Measurements from ENCODE around the gene FUS. TPM values are rescaled to one million over a fixed set of nuclear protein-coding genes. Genes with fewer than 3 reads are reported as not detected.

The FUS gene
- total RNA-seq, 3 donors from 2014 or later (not counting 1 experiment from before 2014, with no cell fraction given), result 872 to 934 (median 918) TPM

DNA sequence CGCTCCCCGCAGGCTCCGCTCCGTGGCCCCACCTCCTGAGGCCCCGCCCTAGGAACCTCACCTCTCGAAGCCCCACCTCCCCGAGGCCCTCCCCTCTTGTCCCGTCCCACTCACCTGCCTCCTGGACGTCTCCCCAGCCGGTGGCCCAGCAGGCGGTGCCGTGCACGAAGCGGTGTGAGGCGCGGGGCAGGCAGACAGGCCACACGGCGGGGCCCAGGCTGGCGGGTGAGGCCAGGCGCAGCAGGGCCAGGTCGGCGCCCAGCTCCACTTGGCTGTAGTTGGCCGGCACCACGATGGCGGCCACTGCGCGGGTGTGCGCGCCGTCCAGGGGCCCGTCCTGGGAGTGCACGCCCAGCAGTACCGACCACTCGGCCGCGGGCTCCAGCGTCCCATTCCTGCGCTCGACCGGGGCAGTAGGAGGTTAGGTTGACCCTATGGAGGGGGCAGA, 31.6 kb upstream of the FUS start:
- ATAC-seq (no peak), DNase-seq (no peak)
- no peaks in the 10 kb centered on the region for H3K27me3 ChIP-seq (ENCODE audit: control insufficient read depth, insufficient read depth, low read length)
- Mint-ChIP-seq H3K4me1 (peaks cover 9 to 15% of the 10 kb centered on the region in 2 donors), H3K9me3 (no peaks in the 10 kb centered on the region), H3K27ac (no peak overlapping the region), H3K27me3 (ENCODE audit: low read depth in 2 of 2) (peaks cover 0 to 7% of the 10 kb centered on the region in 2 donors), H3K4me3 (no peak overlapping the region), H3K36me3 (no peaks in the 10 kb centered on the region)
- WGBS (ENCODE audit: insufficient coverage), result 70% methylated on average over 40 of the region's 40 CpGs
- TF ChIP-seq, protein P1, sequence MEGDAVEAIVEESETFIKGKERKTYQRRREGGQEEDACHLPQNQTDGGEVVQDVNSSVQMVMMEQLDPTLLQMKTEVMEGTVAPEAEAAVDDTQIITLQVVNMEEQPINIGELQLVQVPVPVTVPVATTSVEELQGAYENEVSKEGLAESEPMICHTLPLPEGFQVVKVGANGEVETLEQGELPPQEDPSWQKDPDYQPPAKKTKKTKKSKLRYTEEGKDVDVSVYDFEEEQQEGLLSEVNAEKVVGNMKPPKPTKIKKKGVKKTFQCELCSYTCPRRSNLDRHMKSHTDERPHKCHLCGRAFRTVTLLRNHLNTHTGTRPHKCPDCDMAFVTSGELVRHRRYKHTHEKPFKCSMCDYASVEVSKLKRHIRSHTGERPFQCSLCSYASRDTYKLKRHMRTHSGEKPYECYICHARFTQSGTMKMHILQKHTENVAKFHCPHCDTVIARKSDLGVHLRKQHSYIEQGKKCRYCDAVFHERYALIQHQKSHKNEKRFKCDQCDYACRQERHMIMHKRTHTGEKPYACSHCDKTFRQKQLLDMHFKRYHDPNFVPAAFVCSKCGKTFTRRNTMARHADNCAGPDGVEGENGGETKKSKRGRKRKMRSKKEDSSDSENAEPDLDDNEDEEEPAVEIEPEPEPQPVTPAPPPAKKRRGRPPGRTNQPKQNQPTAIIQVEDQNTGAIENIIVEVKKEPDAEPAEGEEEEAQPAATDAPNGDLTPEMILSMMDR (IDR thresholded peaks at IDR 0.05), result no peak
- no peak overlapping the region for H3K27ac ChIP-seq (ENCODE audit: low read length)
- H3K4me3 ChIP-seq (ENCODE audit: low read length), result no peak overlapping the region
- peaks cover 25% of the 10 kb centered on the region for H3K4me1 ChIP-seq (ENCODE audit: control insufficient read depth, insufficient read depth, low read length)
- H3K9me3 ChIP-seq (ENCODE audit: control insufficient read depth, insufficient read depth, low read length), result no peaks in the 10 kb centered on the region
- intact Hi-C loops (cut with micrococcal nuclease), result no loop called here
- H3K36me3 ChIP-seq (ENCODE audit: control insufficient read depth, insufficient read depth, low read length), result no peaks in the 10 kb centered on the region

DNA sequence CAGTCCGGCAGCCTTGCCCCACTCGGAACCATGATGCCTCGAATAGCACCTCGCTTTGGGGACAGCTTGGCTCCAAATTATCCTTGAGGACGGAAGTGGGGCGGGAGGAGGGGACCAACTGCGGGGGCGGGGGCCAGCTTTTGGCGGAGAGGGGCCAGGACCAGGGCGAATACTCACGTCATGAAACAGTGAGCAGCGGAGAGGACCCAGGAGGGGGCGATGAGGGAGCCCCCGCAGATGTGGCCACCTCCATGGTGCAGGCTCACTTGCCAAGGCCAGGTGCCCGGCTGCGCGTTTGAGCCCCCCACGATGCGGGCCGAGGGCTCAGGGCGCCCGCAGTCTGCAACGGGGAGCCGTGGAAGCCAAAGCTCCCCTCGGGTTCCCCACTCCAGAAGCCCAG, 31.0 kb upstream of the FUS start:
- H3K4me1 ChIP-seq (ENCODE audit: control insufficient read depth, insufficient read depth, low read length), result peaks cover 20% of the 10 kb centered on the region
- Mint-ChIP-seq H3K9me3 (no peaks in the 10 kb centered on the region), H3K4me3 (no peak overlapping the region), H3K4me1 (peaks cover 3 to 9% of the 10 kb centered on the region in 2 donors), H3K36me3 (no peaks in the 10 kb centered on the region), H3K27me3 (ENCODE audit: low read depth in 2 of 2) (peaks cover 0 to 7% of the 10 kb centered on the region in 2 donors), H3K27ac (no peak overlapping the region)
- no peaks in the 10 kb centered on the region for H3K9me3 ChIP-seq (ENCODE audit: control insufficient read depth, insufficient read depth, low read length)
- no peak for ATAC-seq
- no peaks in the 10 kb centered on the region for H3K27me3 ChIP-seq (ENCODE audit: control insufficient read depth, insufficient read depth, low read length)
- intact Hi-C loops (cut with micrococcal nuclease), result no loop called here
- no peak overlapping the region for H3K27ac ChIP-seq (ENCODE audit: low read length)
- no peak overlapping the region for H3K4me3 ChIP-seq (ENCODE audit: low read length)
- WGBS (ENCODE audit: insufficient coverage), result 95% methylated on average over 25 of the region's 25 CpGs
- no peaks in the 10 kb centered on the region for H3K36me3 ChIP-seq (ENCODE audit: control insufficient read depth, insufficient read depth, low read length)
- DNase-seq, result no peak
- TF ChIP-seq, protein P1 (IDR thresholded peaks at IDR 0.05), result no peak

DNA sequence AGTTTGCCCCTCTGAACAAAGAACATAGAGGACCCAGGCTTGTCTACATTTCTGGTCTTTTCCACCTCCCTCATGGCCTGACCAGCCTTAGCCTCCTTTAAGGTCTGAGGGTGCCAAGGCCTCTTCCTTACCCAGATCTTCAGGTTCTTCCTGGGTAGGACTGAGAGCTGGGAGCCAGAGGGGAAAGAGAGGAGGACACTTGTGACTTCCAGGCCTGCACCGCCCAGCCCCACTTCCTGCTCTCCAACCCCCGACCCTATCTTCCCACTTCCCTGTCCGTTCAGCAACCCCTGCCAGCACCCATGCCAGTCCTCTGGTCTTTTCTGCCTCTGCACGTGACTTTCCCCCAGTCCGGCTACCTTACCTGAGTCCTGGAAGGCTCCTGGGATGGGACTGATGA, 30.6 kb upstream of the FUS start:
- no peak overlapping the region for H3K4me3 ChIP-seq (ENCODE audit: low read length)
- peaks cover 0 to 7% of the 10 kb centered on the region in 2 donors for H3K27me3 Mint-ChIP-seq (ENCODE audit: low read depth in 2 of 2)
- H3K4me3 Mint-ChIP-seq, result no peak overlapping the region

More for the DNA sequence above, 30.6 kb upstream of the FUS start:
- H3K27ac ChIP-seq (ENCODE audit: low read length), result no peak overlapping the region
- no peak for DNase-seq
- WGBS (ENCODE audit: insufficient coverage), result 81% methylated on average over 5 of the region's 5 CpGs
- no peak for ATAC-seq
- no peaks in the 10 kb centered on the region for H3K9me3 ChIP-seq (ENCODE audit: control insufficient read depth, insufficient read depth, low read length)
- no peaks in the 10 kb centered on the region for H3K27me3 ChIP-seq (ENCODE audit: control insufficient read depth, insufficient read depth, low read length)
- H3K36me3 Mint-ChIP-seq, result no peaks in the 10 kb centered on the region
- H3K4me1 Mint-ChIP-seq, result peaks cover 0 to 6% of the 10 kb centered on the region in 2 donors
- no peaks in the 10 kb centered on the region for H3K9me3 Mint-ChIP-seq
- H3K36me3 ChIP-seq (ENCODE audit: control insufficient read depth, insufficient read depth, low read length), result no peaks in the 10 kb centered on the region
- peaks cover 20% of the 10 kb centered on the region for H3K4me1 ChIP-seq (ENCODE audit: control insufficient read depth, insufficient read depth, low read length)
- TF ChIP-seq, protein P1 (IDR thresholded peaks at IDR 0.05), result no peak
- H3K27ac Mint-ChIP-seq, result no peak overlapping the region
- intact Hi-C loops (cut with micrococcal nuclease), result no loop called here
